Activated CD4-positive, alpha-beta T cell treated with anti-CD3 and anti-CD28 coated beads, Interleukin-2, amount 10 ng/mL, durations not matched to agents 7 days and 5 days (primary cell): ENCODE data around the gene MAT1A. TPM values are rescaled to one million over a fixed set of nuclear protein-coding genes. Genes with fewer than 3 reads are reported as not detected.

Source experiments
- CTCF ChIA-PET: fragments of 350-600 bp; sonication (Branson Sonifier 250); formaldehyde crosslinking; loops from one replicate; lab custom pipeline; 2021; ENCODE audit warnings: antibody characterized with exemption; lab: Charles Lee
- POLR2A ChIA-PET: fragments of 350-600 bp; sonication (Branson Sonifier 250); formaldehyde crosslinking; loops from one replicate; lab custom pipeline; 2021; ENCODE audit warnings: antibody characterized with exemption; lab: Charles Lee
- DNase-seq: peaks from one replicate; pipeline ENCODE4 v3.0.0-alpha.2; 2020
- H3K27ac Mint-ChIP-seq: one replicate; pipeline ENCODE4 v1.8.0; 2021; ENCODE audit warnings: mild to moderate bottlenecking, moderate library complexity, mixed read lengths
- H3K27me3 Mint-ChIP-seq: one replicate; pipeline ENCODE4 v1.8.0; 2021; ENCODE audit warnings: mixed read lengths
- H3K36me3 Mint-ChIP-seq: one replicate; pipeline ENCODE4 v1.8.0; 2021; ENCODE audit warnings: low read depth, mixed read lengths
- H3K4me1 Mint-ChIP-seq: one replicate; pipeline ENCODE4 v1.8.0; 2021; ENCODE audit warnings: mixed read lengths
- H3K4me3 Mint-ChIP-seq: one replicate; pipeline ENCODE4 v1.8.0; 2021; ENCODE audit warnings: mild to moderate bottlenecking, moderate library complexity, mixed read lengths
- H3K9me3 Mint-ChIP-seq: one replicate; pipeline ENCODE4 v1.8.0; 2021; ENCODE audit warnings: mixed read lengths
- total RNA-seq, 2 experiments: library from RNA; stranded (reverse); gene quantifications; one replicate each; pipeline ENCODE4 v1.2.3, GENCODE V29; 2021

MAT1A gene
- total RNA-seq, 2 experiments from 2014 or later, result not detected

GRCh38 chr10:80279146-80279545, 10.3 kb downstream of the MAT1A start:
- DNase-seq, result no peak
- Mint-ChIP-seq H3K36me3 (no peaks in the 10 kb centered on the region), H3K27ac (no peak overlapping the region), H3K4me3 (no peak overlapping the region), H3K9me3 (no peaks in the 10 kb centered on the region), H3K27me3 (no peaks in the 10 kb centered on the region), H3K4me1 (no peaks in the 10 kb centered on the region)
- POLR2A ChIA-PET, result no interaction called here
- CTCF ChIA-PET, result no interaction called here

GRCh38 chr10:80278480-80278879, 11.0 kb downstream of the MAT1A start:
- no peaks in the 10 kb centered on the region for H3K36me3 Mint-ChIP-seq
- no peaks in the 10 kb centered on the region for H3K27me3 Mint-ChIP-seq
- no peak overlapping the region for H3K4me3 Mint-ChIP-seq
- no peak for DNase-seq
- no peak overlapping the region for H3K27ac Mint-ChIP-seq
- ChIA-PET POLR2A (no interaction called here), CTCF (interaction anchor here (0.8 kb wide), 1 partner anchor 10 kb away, joined by 3 read pairs; no protein-coding TSS in a partner anchor)
- H3K9me3 Mint-ChIP-seq, result no peaks in the 10 kb centered on the region
- no peaks in the 10 kb centered on the region for H3K4me1 Mint-ChIP-seq

- H3K4me3 Mint-ChIP-seq, result no peak overlapping the region
- no peaks in the 10 kb centered on the region for H3K27me3 Mint-ChIP-seq
- H3K36me3 Mint-ChIP-seq, result no peaks in the 10 kb centered on the region
- H3K4me1 Mint-ChIP-seq, result no peaks in the 10 kb centered on the region
- H3K9me3 Mint-ChIP-seq, result no peaks in the 10 kb centered on the region
- POLR2A ChIA-PET, result no interaction called here
- CTCF ChIA-PET, result interaction anchor here (0.8 kb wide), 1 partner anchor 9 kb away, joined by 3 read pairs; no protein-coding TSS in a partner anchor
- DNase-seq, result no peak
- H3K27ac Mint-ChIP-seq, result no peak overlapping the region
Measured at GRCh38 chr10:80277567-80278250, 11.7 kb downstream of the MAT1A start.

GRCh38 chr10:80277016-80277415, 12.4 kb downstream of the MAT1A start:
- no peak for DNase-seq
- no peaks in the 10 kb centered on the region for H3K9me3 Mint-ChIP-seq
- H3K4me3 Mint-ChIP-seq, result no peak overlapping the region
- ChIA-PET CTCF (no interaction called here), POLR2A (no interaction called here)
- no peaks in the 10 kb centered on the region for H3K27me3 Mint-ChIP-seq
- H3K36me3 Mint-ChIP-seq, result no peaks in the 10 kb centered on the region
- H3K4me1 Mint-ChIP-seq, result no peaks in the 10 kb centered on the region
- no peak overlapping the region for H3K27ac Mint-ChIP-seq

GRCh38 chr10:80276335-80276734, 13.1 kb downstream of the MAT1A start:
- no peaks in the 10 kb centered on the region for H3K9me3 Mint-ChIP-seq
- POLR2A ChIA-PET, result no interaction called here
- no peak for DNase-seq

GRCh38 chr10:80275756-80276155, 13.7 kb downstream of the MAT1A start:
- no peaks in the 10 kb centered on the region for H3K27me3 Mint-ChIP-seq
- H3K36me3 Mint-ChIP-seq, result no peaks in the 10 kb centered on the region
- no peak overlapping the region for H3K27ac Mint-ChIP-seq
- ChIA-PET CTCF (interaction anchor here (0.7 kb wide), 1 partner anchor 1010 kb away, joined by 3 read pairs; no protein-coding TSS in a partner anchor), POLR2A (no interaction called here)
- H3K4me1 Mint-ChIP-seq, result no peaks in the 10 kb centered on the region
- H3K4me3 Mint-ChIP-seq, result no peak overlapping the region
- H3K9me3 Mint-ChIP-seq, result no peaks in the 10 kb centered on the region
- no peak for DNase-seq

More at GRCh38 chr10:80276335-80276734, 13.1 kb downstream of the MAT1A start:
- CTCF ChIA-PET, result no interaction called here
- Mint-ChIP-seq H3K4me1 (no peaks in the 10 kb centered on the region), H3K27me3 (no peaks in the 10 kb centered on the region), H3K27ac (no peak overlapping the region), H3K4me3 (no peak overlapping the region), H3K36me3 (no peaks in the 10 kb centered on the region)

GRCh38 chr10:80275135-80275498, 14.3 kb downstream of the MAT1A start:
- Mint-ChIP-seq H3K9me3 (no peaks in the 10 kb centered on the region), H3K27me3 (no peaks in the 10 kb centered on the region), H3K4me1 (no peaks in the 10 kb centered on the region), H3K27ac (no peak overlapping the region), H3K36me3 (no peaks in the 10 kb centered on the region), H3K4me3 (no peak overlapping the region)
- POLR2A ChIA-PET, result no interaction called here
- CTCF ChIA-PET, result no interaction called here
- DNase-seq, result no peak

- Mint-ChIP-seq H3K4me1 (no peaks in the 10 kb centered on the region), H3K27ac (no peak overlapping the region), H3K9me3 (no peaks in the 10 kb centered on the region), H3K36me3 (no peaks in the 10 kb centered on the region), H3K27me3 (no peaks in the 10 kb centered on the region), H3K4me3 (no peak overlapping the region)
- DNase-seq, result no peak
- POLR2A ChIA-PET, result no interaction called here
- CTCF ChIA-PET, result no interaction called here
Measured at GRCh38 chr10:80274396-80275134, 14.9 kb downstream of the MAT1A start.

GRCh38 chr10:80273523-80274170, 15.8 kb downstream of the MAT1A start:
- Mint-ChIP-seq H3K27ac (no peak overlapping the region), H3K4me3 (no peak overlapping the region), H3K27me3 (no peaks in the 10 kb centered on the region), H3K36me3 (no peaks in the 10 kb centered on the region), H3K4me1 (no peaks in the 10 kb centered on the region), H3K9me3 (no peaks in the 10 kb centered on the region)
- no peak for DNase-seq
- ChIA-PET POLR2A (no interaction called here), CTCF (no interaction called here)

GRCh38 chr10:80272793-80273522, 16.5 kb downstream of the MAT1A start:
- ChIA-PET CTCF (interaction anchor here (0.5 kb wide), 1 partner anchor 276 kb away, joined by 3 read pairs; no protein-coding TSS in a partner anchor), POLR2A (no interaction called here)
- DNase-seq, result no peak
- Mint-ChIP-seq H3K4me3 (no peak overlapping the region), H3K4me1 (no peaks in the 10 kb centered on the region), H3K36me3 (no peaks in the 10 kb centered on the region), H3K9me3 (no peaks in the 10 kb centered on the region), H3K27ac (no peak overlapping the region), H3K27me3 (no peaks in the 10 kb centered on the region)

GRCh38 chr10:80271416-80271815, 18.0 kb downstream of the MAT1A start:
- no peaks in the 10 kb centered on the region for H3K9me3 Mint-ChIP-seq
- CTCF ChIA-PET, result no interaction called here

GRCh38 chr10:80270887-80271286, 18.6 kb downstream of the MAT1A start:
- Mint-ChIP-seq H3K9me3 (no peaks in the 10 kb centered on the region), H3K27ac (no peak overlapping the region), H3K4me3 (no peak overlapping the region), H3K4me1 (no peaks in the 10 kb centered on the region), H3K27me3 (no peaks in the 10 kb centered on the region), H3K36me3 (no peaks in the 10 kb centered on the region)
- POLR2A ChIA-PET, result no interaction called here
- DNase-seq, result no peak
- CTCF ChIA-PET, result no interaction called here

More at GRCh38 chr10:80271416-80271815, 18.0 kb downstream of the MAT1A start:
- Mint-ChIP-seq H3K4me1 (no peaks in the 10 kb centered on the region), H3K27ac (no peak overlapping the region), H3K36me3 (no peaks in the 10 kb centered on the region), H3K4me3 (no peak overlapping the region), H3K27me3 (no peaks in the 10 kb centered on the region)
- POLR2A ChIA-PET, result no interaction called here
- no peak for DNase-seq
